Activated naive CD8-positive, alpha-beta T cell treated with anti-CD3 and anti-CD28 coated beads, Interleukin-2, amount 50 U/mL, for 24 hours (primary cell): ENCODE results near the gene SGIP1.

Source experiments
- ATAC-seq: fragments of 150-1000 bp; cut with Tn5 transposase; one replicate; pipeline ENCODE4 v1.10.0; 2021
- DNase-seq: peaks from one replicate; pipeline ENCODE4 v3.0.0; 2021
- H3K27ac Mint-ChIP-seq: one replicate; pipeline ENCODE4 v1.8.0; 2021; ENCODE audit warnings: mild to moderate bottlenecking, mixed read lengths
- H3K27me3 Mint-ChIP-seq: one replicate; pipeline ENCODE4 v1.8.0; 2021; ENCODE audit warnings: mixed read lengths
- H3K36me3 Mint-ChIP-seq: one replicate; pipeline ENCODE4 v1.8.0; 2021; ENCODE audit warnings: low read depth, mixed read lengths
- H3K4me1 Mint-ChIP-seq: one replicate; pipeline ENCODE4 v1.8.0; 2021; ENCODE audit warnings: mixed read lengths
- H3K4me3 Mint-ChIP-seq: one replicate; pipeline ENCODE4 v1.8.0; 2021; ENCODE audit warnings: mild to moderate bottlenecking, moderate library complexity, mixed read lengths
- H3K9me3 Mint-ChIP-seq: one replicate; pipeline ENCODE4 v1.8.0; 2021; ENCODE audit warnings: mixed read lengths

SGIP1 gene

DNA sequence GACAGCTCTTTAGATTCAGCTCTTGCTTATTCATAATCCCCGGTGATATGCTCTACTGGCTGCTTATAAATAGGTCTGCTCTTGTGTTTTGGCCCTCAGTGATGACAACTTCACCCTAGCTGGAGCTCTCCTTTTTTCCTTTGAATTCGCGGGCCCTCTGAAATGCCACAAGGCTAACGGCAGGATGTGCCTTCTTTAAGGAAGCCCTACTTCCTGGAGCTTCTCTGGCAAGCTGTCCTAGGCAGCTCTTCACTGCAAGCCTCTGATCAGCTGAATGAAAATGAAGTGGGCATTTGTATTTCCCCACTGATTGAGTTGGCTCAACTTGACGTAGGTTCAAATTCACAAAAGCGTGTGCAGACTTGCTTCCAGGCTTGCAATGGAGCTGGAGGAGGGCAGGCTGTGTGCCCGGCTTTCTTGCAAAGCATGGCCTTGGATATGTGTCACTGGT, 22.2 kb downstream of the SGIP1 start:
- H3K9me3 Mint-ChIP-seq = no peaks in the 10 kb centered on the region

DNA sequence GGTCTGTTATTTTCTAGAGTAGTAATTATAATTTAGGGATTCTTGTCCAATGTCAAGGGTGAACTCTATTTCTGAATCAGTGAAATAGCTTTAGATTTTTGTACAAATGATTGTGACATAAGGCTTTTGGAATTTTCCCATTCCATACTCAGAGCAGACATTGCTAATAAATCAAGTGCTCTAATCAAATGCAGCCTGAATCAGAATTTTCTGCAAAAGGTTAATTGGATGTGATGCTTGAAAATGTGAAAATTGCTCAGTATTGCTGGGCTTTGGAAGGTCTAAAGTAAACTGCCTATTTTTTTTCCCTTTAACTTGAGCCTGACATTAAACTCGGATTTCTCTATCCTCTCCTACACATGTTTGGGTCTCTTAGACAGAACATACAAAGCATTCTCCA, 23.2 kb downstream of the SGIP1 start:
- ATAC-seq (no peak), DNase-seq (no peak)
- Mint-ChIP-seq H3K9me3 (no peaks in the 10 kb centered on the region), H3K27me3 (peaks cover 2% of the 10 kb centered on the region), H3K27ac (no peak overlapping the region), H3K4me3 (no peak overlapping the region), H3K36me3 (no peaks in the 10 kb centered on the region), H3K4me1 (no peaks in the 10 kb centered on the region)

More for the DNA sequence above, 22.2 kb downstream of the SGIP1 start:
- Mint-ChIP-seq H3K4me3 (no peak overlapping the region), H3K27me3 (peaks cover 2% of the 10 kb centered on the region), H3K27ac (no peak overlapping the region), H3K4me1 (no peaks in the 10 kb centered on the region), H3K36me3 (no peaks in the 10 kb centered on the region)
- DNase-seq (no peak), ATAC-seq (no peak)

DNA sequence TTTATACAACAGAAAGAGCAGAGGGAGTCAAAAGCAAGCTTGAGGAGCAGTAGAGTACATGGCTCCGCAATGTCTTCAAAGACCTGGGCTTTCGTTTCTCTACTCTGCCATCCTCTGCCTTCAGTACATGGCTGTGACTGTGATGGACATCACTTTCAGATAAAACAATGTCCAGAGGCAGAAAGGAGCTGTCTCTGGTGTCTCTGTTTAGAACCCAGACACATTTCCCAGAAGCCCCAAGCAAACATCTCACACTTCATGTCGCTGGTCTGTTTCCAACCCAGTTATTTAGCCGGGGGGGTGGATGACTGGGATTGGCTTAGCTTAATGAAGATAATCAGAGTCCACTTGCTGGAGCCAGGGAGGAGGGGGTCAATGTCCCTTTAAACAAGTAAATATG, 25.6 kb downstream of the SGIP1 start:
- no peak overlapping the region for H3K4me3 Mint-ChIP-seq
- no peaks in the 10 kb centered on the region for H3K9me3 Mint-ChIP-seq
- no peak for DNase-seq
- no peaks in the 10 kb centered on the region for H3K36me3 Mint-ChIP-seq
- no peaks in the 10 kb centered on the region for H3K4me1 Mint-ChIP-seq
- H3K27ac Mint-ChIP-seq = no peak overlapping the region
- ATAC-seq = no peak
- H3K27me3 Mint-ChIP-seq = peaks cover 2% of the 10 kb centered on the region

DNA sequence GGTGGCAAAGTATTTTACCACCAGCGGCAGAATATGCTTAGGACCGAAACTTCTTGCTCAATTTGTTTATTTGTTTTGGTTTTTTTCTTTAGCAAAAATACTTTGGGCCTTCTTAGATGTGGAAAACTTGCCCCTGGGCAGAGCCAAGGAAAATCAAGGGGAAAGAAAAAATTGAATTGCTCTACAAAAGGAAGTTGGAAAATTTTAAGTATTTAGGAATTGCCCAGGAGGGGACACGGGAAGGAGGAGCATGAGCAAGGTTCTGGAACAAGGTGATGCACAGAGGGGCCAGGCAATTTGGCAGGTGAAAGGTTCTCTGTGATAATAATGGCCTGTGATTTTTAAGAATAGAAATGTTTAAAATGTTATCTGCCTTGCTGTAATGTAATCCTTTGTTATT, 28.6 kb downstream of the SGIP1 start:
- H3K4me3 Mint-ChIP-seq = no peak overlapping the region
- DNase-seq = no peak
- no peak overlapping the region for H3K27ac Mint-ChIP-seq

DNA sequence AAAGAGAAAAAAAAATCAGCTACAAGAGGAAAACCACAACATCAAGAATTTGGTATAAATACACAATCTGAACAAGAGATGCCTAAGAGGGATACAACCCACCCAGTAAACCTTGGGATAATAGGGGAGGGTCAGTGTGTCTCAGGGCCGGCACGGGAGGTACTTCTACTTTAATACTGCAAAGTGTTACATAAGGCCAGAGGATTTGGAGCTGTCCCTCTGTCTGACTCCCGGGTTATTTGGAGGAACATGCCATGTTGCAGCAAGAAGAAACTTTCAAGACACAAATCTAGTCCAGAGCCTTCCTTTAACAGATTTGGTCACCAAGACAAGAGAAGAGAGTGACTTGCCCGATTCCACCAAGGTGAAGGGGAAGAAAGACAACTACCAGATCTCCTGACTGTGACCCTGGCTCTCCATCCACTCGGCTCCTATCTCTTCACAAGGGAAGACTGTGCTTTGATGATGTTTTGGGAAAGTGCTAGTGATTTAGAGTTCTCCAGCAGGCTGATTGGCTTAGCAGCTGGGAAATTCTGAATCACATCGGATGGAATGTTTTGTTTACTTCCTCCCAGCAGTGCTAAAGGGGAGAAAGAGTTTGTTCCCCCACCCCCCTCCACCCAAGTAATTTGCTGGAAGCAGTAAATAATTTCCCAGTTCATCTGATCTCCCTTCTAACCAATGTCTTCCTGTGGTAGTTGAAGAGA, 29.3 kb downstream of the SGIP1 start:
- Mint-ChIP-seq H3K27me3 (peaks cover 7% of the 10 kb centered on the region), H3K36me3 (no peaks in the 10 kb centered on the region), H3K9me3 (no peaks in the 10 kb centered on the region), H3K4me1 (no peaks in the 10 kb centered on the region), H3K27ac (no peak overlapping the region), H3K4me3 (no peak overlapping the region)
- ATAC-seq (no peak), DNase-seq (no peak)

More for the DNA sequence above, 28.6 kb downstream of the SGIP1 start:
- no peaks in the 10 kb centered on the region for H3K36me3 Mint-ChIP-seq
- no peaks in the 10 kb centered on the region for H3K9me3 Mint-ChIP-seq
- no peak for ATAC-seq
- peaks cover 2% of the 10 kb centered on the region for H3K27me3 Mint-ChIP-seq
- H3K4me1 Mint-ChIP-seq = no peaks in the 10 kb centered on the region

DNA sequence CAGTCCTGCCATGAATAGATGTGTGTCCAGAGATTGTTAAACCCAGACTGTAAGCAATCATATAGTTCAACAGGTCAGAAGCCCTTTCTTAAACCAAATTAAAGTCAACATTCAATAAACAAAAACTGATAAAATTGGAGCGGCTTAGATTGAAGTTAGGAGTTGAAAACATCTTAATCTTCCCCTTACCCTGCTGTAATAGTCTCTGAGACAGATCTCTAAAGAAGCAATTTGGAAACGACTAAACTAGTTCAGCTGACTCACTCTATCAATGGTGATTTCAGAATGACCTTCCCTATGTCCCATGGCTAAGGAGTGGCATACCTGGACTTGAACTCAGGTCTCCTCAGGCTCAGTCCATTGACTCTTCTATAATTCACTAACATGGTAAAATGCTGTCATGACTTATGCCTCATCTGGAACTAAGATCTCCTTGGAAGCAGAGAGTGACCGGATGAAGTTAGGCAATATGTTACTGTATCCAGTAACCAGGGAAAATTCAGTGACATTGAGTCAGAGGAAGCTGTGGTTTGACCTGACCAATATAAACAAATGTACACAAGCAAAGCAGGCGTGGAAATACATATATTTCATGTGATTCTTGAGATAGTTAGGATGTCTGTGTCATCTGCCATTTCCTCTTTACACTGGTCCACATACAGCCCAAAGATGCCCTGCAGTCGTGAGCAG, 30.1 kb downstream of the SGIP1 start:
- Mint-ChIP-seq H3K36me3 (no peaks in the 10 kb centered on the region), H3K9me3 (no peaks in the 10 kb centered on the region), H3K4me3 (no peak overlapping the region), H3K27me3 (peaks cover 8% of the 10 kb centered on the region), H3K27ac (no peak overlapping the region), H3K4me1 (no peaks in the 10 kb centered on the region)
- ATAC-seq (no peak), DNase-seq (no peak)

GRCh38 chr1:66570196-66570595, 36.2 kb downstream of the SGIP1 start:
- Mint-ChIP-seq H3K27me3 (peaks cover 17% of the 10 kb centered on the region), H3K4me3 (no peak overlapping the region), H3K27ac (no peak overlapping the region), H3K36me3 (no peaks in the 10 kb centered on the region), H3K4me1 (no peaks in the 10 kb centered on the region), H3K9me3 (no peaks in the 10 kb centered on the region)
- ATAC-seq (no peak), DNase-seq (no peak)

DNA sequence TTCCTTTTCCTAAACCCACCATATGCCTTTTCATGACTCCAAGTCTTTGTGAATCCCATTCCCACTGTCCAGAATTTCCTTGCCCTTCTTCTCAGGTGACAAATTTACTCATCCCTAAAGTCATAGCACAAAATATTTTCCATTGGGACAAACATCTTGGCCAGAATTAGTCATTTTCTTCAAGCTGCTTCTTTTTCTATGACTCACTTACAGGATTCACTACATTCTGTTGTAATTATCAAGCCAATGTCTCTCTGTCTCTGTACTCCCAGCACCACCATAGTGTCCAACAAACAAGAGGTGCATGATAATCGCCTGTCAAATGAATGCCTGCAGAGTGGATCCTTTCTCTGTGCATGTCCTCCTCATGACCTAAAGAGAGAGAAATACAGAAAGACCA, 37.8 kb downstream of the SGIP1 start:
- Mint-ChIP-seq H3K9me3 (no peaks in the 10 kb centered on the region), H3K4me3 (no peak overlapping the region), H3K36me3 (no peaks in the 10 kb centered on the region), H3K4me1 (no peaks in the 10 kb centered on the region), H3K27me3 (peaks cover 17% of the 10 kb centered on the region), H3K27ac (no peak overlapping the region)
- ATAC-seq = no peak
- no peak for DNase-seq

DNA sequence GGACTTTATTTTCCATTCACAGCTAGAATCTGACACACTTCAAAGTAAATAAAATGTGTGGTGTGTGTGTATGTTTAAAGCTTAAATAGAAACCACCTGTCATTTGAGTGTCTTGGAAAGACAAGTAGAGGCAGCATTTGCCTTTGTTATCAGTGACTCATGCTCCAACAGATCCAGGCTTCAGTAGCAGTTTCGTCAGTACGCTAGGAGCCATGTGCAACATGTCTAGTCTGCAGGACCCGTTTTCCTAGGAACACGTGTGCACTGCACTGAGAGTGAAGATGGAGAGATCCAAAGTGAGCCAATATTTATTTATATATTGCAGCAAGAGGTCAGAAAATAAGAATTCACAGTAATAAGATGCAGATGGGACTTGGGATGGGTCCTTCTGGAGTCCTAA, 41.8 kb downstream of the SGIP1 start:
- DNase-seq = no peak
- H3K4me3 Mint-ChIP-seq = no peak overlapping the region
- H3K36me3 Mint-ChIP-seq = no peaks in the 10 kb centered on the region
- no peak for ATAC-seq
- H3K27ac Mint-ChIP-seq = no peak overlapping the region
- H3K27me3 Mint-ChIP-seq = peaks cover 10% of the 10 kb centered on the region
- H3K9me3 Mint-ChIP-seq = no peaks in the 10 kb centered on the region
- H3K4me1 Mint-ChIP-seq = no peaks in the 10 kb centered on the region

DNA sequence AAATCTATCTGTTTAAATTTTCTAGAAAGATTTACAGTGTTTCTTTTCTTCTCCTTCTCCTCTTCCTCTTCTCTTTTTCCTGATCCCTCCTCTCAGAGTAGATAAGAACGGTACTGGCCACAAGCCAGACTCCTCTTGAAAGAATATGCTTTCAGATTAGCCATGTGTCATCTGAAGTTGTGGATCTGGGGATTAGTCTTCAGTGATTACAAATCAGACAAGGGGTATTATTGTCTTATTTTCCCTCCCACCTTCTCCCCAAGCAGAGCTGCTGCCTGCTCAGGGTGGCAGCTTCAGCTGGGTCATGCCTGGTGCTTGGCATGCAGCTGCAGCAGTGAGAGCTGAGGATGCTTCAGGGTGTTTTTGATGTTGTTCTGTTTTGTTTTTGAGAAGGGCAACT, 42.7 kb downstream of the SGIP1 start:
- Mint-ChIP-seq H3K27ac (no peak overlapping the region), H3K27me3 (peaks cover 6% of the 10 kb centered on the region)

DNA sequence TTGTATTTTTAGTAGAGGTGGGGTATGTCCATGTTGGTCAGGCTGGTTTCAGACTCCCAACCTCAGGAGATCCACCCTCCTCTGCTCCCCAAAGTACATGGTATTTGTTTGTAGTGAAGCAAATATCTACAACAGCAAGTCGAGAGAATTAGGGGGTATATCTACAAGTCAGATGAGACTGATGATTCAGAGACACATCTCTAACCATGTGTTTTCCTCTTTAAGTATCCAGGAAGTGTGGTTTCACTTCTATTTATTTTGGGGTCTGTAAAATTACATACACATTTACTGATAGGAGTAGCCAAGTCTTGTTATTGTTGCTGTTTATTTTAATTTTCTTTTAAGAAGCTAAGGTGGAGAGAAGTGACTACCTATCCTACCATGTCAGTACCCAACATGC, 44.9 kb downstream of the SGIP1 start:
- H3K36me3 Mint-ChIP-seq = no peaks in the 10 kb centered on the region
- peaks cover 3% of the 10 kb centered on the region for H3K27me3 Mint-ChIP-seq
- DNase-seq (no peak), ATAC-seq (no peak)
- no peak overlapping the region for H3K4me3 Mint-ChIP-seq
- no peaks in the 10 kb centered on the region for H3K4me1 Mint-ChIP-seq
- no peak overlapping the region for H3K27ac Mint-ChIP-seq
- H3K9me3 Mint-ChIP-seq = no peaks in the 10 kb centered on the region

More for the DNA sequence above, 42.7 kb downstream of the SGIP1 start:
- no peaks in the 10 kb centered on the region for H3K36me3 Mint-ChIP-seq
- no peaks in the 10 kb centered on the region for H3K9me3 Mint-ChIP-seq
- no peaks in the 10 kb centered on the region for H3K4me1 Mint-ChIP-seq
- ATAC-seq (no peak), DNase-seq (no peak)
- no peak overlapping the region for H3K4me3 Mint-ChIP-seq

DNA sequence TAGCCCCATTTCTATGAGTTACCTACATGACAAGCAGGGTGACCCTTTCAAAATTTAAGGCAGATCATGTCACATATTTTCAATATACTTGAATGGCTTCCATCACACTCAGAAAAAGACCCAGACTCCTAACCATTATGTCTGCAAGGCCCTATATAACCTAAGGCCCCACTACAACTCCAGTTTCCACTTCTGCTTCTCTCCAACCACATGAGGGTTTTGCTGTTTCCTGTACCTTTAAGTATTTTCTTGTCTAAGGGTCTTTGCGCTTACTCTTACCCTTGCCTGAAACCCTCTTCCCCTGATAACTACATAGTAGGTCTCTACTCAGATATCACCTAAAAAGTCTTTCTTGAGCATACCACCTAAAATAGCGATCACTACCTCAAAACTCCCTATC, 46.1 kb downstream of the SGIP1 start:
- Mint-ChIP-seq H3K27ac (no peak overlapping the region), H3K27me3 (peaks cover 2% of the 10 kb centered on the region)
- no peak for DNase-seq

DNA sequence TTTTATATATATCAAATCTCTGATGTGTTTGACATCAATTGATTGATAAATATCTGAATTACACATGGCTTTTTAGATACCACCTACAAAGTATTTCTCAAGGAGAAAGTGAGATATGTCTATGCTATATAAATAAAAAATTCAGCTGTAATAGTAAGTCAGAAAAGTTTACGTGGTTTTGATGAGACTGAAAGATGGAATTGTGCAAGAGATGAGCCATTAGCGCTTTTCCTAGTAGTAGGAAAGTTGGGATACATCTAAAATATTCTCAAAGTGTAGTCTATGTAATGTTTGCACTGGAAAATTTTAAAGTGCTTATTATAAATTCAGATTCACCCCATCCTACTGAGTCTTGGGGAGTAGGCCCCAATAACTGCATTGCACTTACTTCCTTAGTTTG, 49.1 kb downstream of the SGIP1 start:
- H3K27ac Mint-ChIP-seq = no peak overlapping the region
- DNase-seq (no peak), ATAC-seq (no peak)
- no peaks in the 10 kb centered on the region for H3K36me3 Mint-ChIP-seq
- no peaks in the 10 kb centered on the region for H3K4me1 Mint-ChIP-seq
- H3K27me3 Mint-ChIP-seq = peaks cover 2% of the 10 kb centered on the region
- H3K4me3 Mint-ChIP-seq = no peak overlapping the region
- no peaks in the 10 kb centered on the region for H3K9me3 Mint-ChIP-seq

More for the DNA sequence above, 46.1 kb downstream of the SGIP1 start:
- Mint-ChIP-seq H3K4me3 (no peak overlapping the region), H3K9me3 (no peaks in the 10 kb centered on the region), H3K4me1 (no peaks in the 10 kb centered on the region), H3K36me3 (no peaks in the 10 kb centered on the region)
- no peak for ATAC-seq

DNA sequence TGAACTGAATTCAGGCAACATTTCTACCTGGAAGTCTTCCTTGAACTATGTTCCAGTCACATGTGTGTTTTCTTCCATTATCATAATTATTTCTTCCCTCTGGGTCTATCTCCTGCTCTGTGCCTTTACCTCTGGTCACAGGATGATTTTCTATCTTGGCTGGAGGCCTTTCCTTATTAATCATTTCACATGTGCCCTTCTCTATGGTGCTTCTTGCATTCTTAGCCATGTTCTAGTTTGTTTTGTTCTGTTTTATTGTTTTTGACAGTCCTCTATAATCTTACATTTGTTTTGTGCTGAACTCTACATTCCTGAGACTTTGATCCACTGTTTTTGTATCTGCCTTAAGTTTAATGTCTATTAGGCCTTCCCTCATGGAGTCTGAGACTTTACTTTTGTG, 51.0 kb downstream of the SGIP1 start:
- DNase-seq (no peak), ATAC-seq (no peak)
- Mint-ChIP-seq H3K36me3 (no peaks in the 10 kb centered on the region), H3K9me3 (no peaks in the 10 kb centered on the region), H3K4me1 (no peaks in the 10 kb centered on the region), H3K27ac (no peak overlapping the region), H3K4me3 (no peak overlapping the region), H3K27me3 (peaks cover 2% of the 10 kb centered on the region)

DNA sequence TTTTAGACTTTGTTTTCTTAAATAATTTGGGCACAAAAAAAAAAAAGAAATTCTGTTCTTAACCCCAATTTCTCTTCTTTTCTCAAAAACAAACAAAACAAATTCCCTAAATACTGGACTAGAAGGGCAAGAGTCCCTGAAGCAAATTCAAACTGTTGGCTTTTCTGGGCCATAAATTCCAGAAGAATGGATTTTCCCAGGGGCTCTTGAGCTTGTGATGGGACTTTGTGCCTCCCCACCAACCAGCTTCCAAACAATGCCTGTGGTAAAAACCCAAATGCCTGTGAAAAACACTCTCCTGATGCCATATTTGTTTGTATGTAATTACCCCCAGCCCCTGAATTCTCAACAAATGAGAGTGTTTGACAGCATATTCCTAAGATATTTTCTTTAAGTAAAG, 55.4 kb downstream of the SGIP1 start:
- H3K4me3 Mint-ChIP-seq = no peak overlapping the region
- DNase-seq (no peak), ATAC-seq (no peak)
- H3K27me3 Mint-ChIP-seq = no peaks in the 10 kb centered on the region
- no peaks in the 10 kb centered on the region for H3K4me1 Mint-ChIP-seq
- H3K27ac Mint-ChIP-seq = no peak overlapping the region
- no peaks in the 10 kb centered on the region for H3K36me3 Mint-ChIP-seq
- no peaks in the 10 kb centered on the region for H3K9me3 Mint-ChIP-seq
